Epithelial cell of proximal tubule (primary cell): Measurements from ENCODE around the gene POU6F2. TPM values are rescaled to one million over a fixed set of nuclear protein-coding genes. Genes with fewer than 3 reads are reported as not detected.

Source experiments
- DNase-seq: peaks from one replicate; pipeline ENCODE4 v3.0.0-alpha.2; 2011; ENCODE audit warnings: low read depth
- H3K4me3 ChIP-seq: 2 replicates; pipeline ENCODE4 v1.5.1; 2011; ENCODE audit warnings: low read depth, mild to moderate bottlenecking, low read length
- CTCF ChIP-seq: conservative IDR thresholded peaks from 2 replicates; pipeline ENCODE4 v1.5.1; 2012; ENCODE audit warnings: low read depth, mild to moderate bottlenecking, low read length
- total RNA-seq: library from RNA; depleted of rRNA; stranded (reverse); fragments of >200 nt; gene quantifications from 2 replicates; pipeline ENCODE4 v1.2.3, GENCODE V29; 2015

The POU6F2 gene
- total RNA-seq, 1 donor from 2014 or later: not detected

- no peak for TF ChIP-seq CTCF
These were observed 538.0 kb downstream of the POU6F2 start for GRCh38 chr7:39515534-39516228.

GRCh38 chr7:39516498-39516897 is 538.8 kb downstream of the POU6F2 start:
- no peak for TF ChIP-seq CTCF
- DNase-seq: no peak
- H3K4me3 ChIP-seq: no peak overlapping the region

More at GRCh38 chr7:39515534-39516228, 538.0 kb downstream of the POU6F2 start:
- DNase-seq: no peak
- no peak overlapping the region for H3K4me3 ChIP-seq

- no peak for DNase-seq
- no peak overlapping the region for H3K4me3 ChIP-seq
- TF ChIP-seq CTCF: no peak
These were observed 539.5 kb downstream of the POU6F2 start for GRCh38 chr7:39517240-39517639.

Other genes starting within 250 kb of the POU6F2 start
- 22.1 and 22.7 TPM in 2 replicates for gene VPS41, start 68.7 kb upstream of the POU6F2 start, total RNA-seq